K562 (cell line): Measurements from ENCODE around the gene PRCP.

Experiments used
- POLR2A ChIP-seq: fragments of 450-650 bp; conservative IDR thresholded peaks from 2 replicates; pipeline ENCODE4 v1.6.1; 2016
- SMAD3 ChIP-seq: fragments of 450-650 bp; formaldehyde crosslinking; conservative IDR thresholded peaks from 2 replicates; pipeline ENCODE4 v1.4.0; 2020; ENCODE audit warnings: mild to moderate bottlenecking
- YBX1 ChIP-seq: fragments of 450-650 bp; IDR thresholded peaks from 2 replicates; pipeline ENCODE4 v1.7.1; 2016; ENCODE audit warnings: mild to moderate bottlenecking
- ZC3H11A ChIP-seq: IDR thresholded peaks from 2 replicates; pipeline ENCODE4 v1.6.1; 2012; ENCODE audit warnings: low read depth, low read length, improper control_type of control experiment
- ZNF253 ChIP-seq: fragments of 250-450 bp; sonication (Bioruptor Pico); conservative IDR thresholded peaks from 2 replicates; pipeline ENCODE4 v1.6.1; 2021; ENCODE audit warnings: mild to moderate bottlenecking
- ZNF274 ChIP-seq: IDR thresholded peaks from 2 replicates; pipeline ENCODE4 v1.6.1; 2011; ENCODE audit warnings: low read depth, mild to moderate bottlenecking, low read length, moderate library complexity, borderline replicate concordance
- ZNF41 ChIP-seq: fragments of 250-450 bp; sonication (Bioruptor Pico); conservative IDR thresholded peaks from 2 replicates; pipeline ENCODE4 v1.4.0; 2020; ENCODE audit warnings: mild to moderate bottlenecking

DNA sequence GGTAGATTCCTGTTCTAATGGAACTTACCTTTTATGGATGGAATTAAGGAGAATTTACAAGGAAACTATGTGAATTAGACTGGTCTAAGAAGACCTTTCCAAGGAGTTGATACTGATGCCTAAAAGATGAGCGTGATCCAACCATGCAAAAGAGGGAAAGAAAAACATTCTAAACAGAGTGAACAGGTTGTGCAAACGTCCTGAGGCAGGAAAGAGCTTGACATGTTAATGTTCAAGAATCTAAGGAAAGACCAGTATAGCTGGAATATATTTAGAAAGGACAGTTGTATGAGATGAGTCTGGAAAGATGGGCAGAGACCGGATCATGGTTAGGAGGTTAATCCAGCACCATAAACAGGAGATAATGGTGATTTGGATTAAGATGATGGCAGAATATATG lies 2.6 kb upstream of the PRCP start:
- no peak for TF ChIP-seq ZNF274
- TF ChIP-seq SMAD3 (CRISPR knock-in tag): no peak
- no peak for TF ChIP-seq YBX1
- no peak for TF ChIP-seq ZNF253 (CRISPR knock-in tag)
- TF ChIP-seq ZNF41: no peak
- TF ChIP-seq ZC3H11A: no peak
- TF ChIP-seq POLR2A: no peak
